Spinal cord (tissue), 10 donors: Measurements from ENCODE around the gene PTPRB. TPM values are rescaled to one million over a fixed set of nuclear protein-coding genes. Genes with fewer than 3 reads are reported as not detected.

Experiments used
- DNase-seq, 6 donors: peaks; one replicate each; pipeline versions ENCODE4 v3.0.0 to v3.0.0-alpha.2; 2013 to 2015; ENCODE audit warnings: low spot score in 6 of 6, low read depth in 4 of 6
- H3K27ac ChIP-seq: one replicate; pipeline ENCODE4 v1.5.1; 2013; ENCODE audit warnings: low read depth, low read length, control low read depth
- H3K27me3 ChIP-seq: one replicate; pipeline ENCODE4 v1.6.1; 2013; ENCODE audit warnings: low read length; ENCODE audit not compliant: control insufficient read depth, insufficient read depth
- H3K36me3 ChIP-seq: one replicate; pipeline ENCODE4 v1.6.1; 2013; ENCODE audit warnings: low read length; ENCODE audit not compliant: control insufficient read depth, insufficient read depth
- H3K4me1 ChIP-seq: one replicate; pipeline ENCODE4 v1.6.1; 2013; ENCODE audit warnings: low read length; ENCODE audit not compliant: control insufficient read depth, insufficient read depth
- H3K4me3 ChIP-seq: one replicate; pipeline ENCODE4 v1.5.1; 2013; ENCODE audit warnings: low read depth, low read length, control low read depth
- H3K9me3 ChIP-seq: one replicate; pipeline ENCODE4 v1.6.1; 2013; ENCODE audit warnings: low read length; ENCODE audit not compliant: control insufficient read depth, insufficient read depth
- WGBS: methylation state at CpG from one replicate; pipeline ENCODE4 v1.1.5; 2013; ENCODE audit warnings: missing lambda C conversion rate; ENCODE audit not compliant: insufficient coverage; 5-methylcytosine and 5-hydroxymethylcytosine counted together
- polyA plus RNA-seq, 2 donors: library from polyadenylated mRNA; unstranded; fragments of 120-200 nt; gene quantifications; one replicate each; pipeline ENCODE4 v1.2.1, GENCODE V29; 2013; ENCODE audit not compliant: insufficient read length in 2 of 2
- total RNA-seq, 2 donors: library from RNA; depleted of rRNA in 1 of 2; stranded (reverse); fragments of 120-200 nt in 1 of 2; fragments of >200 nt in 1 of 2; gene quantifications; one replicate each; pipeline versions ENCODE4 v1.2.3 to v1.2.4, GENCODE V29; 2013 to 2014
- donor health status: healthy.

Gene PTPRB
- total and polyA plus RNA-seq, 4 donors = 6.7 to 24.7 (median 12.3) TPM

- no peaks in the 10 kb centered on the region for H3K4me1 ChIP-seq
- H3K27ac ChIP-seq = no peak overlapping the region
- no peaks in the 10 kb centered on the region for H3K36me3 ChIP-seq
- H3K9me3 ChIP-seq = peaks cover 7% of the 10 kb centered on the region
- WGBS = 73% methylated on average over 2 of the region's 2 CpGs
- H3K4me3 ChIP-seq = no peak overlapping the region
- DNase-seq = peak in 1 of 6 donors; percentile 6
- no peaks in the 10 kb centered on the region for H3K27me3 ChIP-seq
These were observed 149.8 kb downstream of the PTPRB start for GRCh38 chr12:70487440-70487839.

- H3K36me3 ChIP-seq = no peaks in the 10 kb centered on the region
- DNase-seq = no peak
- H3K9me3 ChIP-seq = peaks cover 7% of the 10 kb centered on the region
- no peaks in the 10 kb centered on the region for H3K27me3 ChIP-seq
- WGBS = 73% methylated on average over 1 of the region's 2 CpGs
- H3K4me1 ChIP-seq = no peaks in the 10 kb centered on the region
- H3K4me3 ChIP-seq = no peak overlapping the region
- H3K27ac ChIP-seq = no peak overlapping the region
These were observed 150.6 kb downstream of the PTPRB start for GRCh38 chr12:70486588-70486987.

- H3K27ac ChIP-seq = no peak overlapping the region
- no peaks in the 10 kb centered on the region for H3K4me1 ChIP-seq
- H3K9me3 ChIP-seq = peaks cover 7% of the 10 kb centered on the region
- no peaks in the 10 kb centered on the region for H3K36me3 ChIP-seq
- no peaks in the 10 kb centered on the region for H3K27me3 ChIP-seq
- DNase-seq = no peak
- WGBS = 80% methylated on average over 1 of the region's 3 CpGs
- no peak overlapping the region for H3K4me3 ChIP-seq
These were observed 151.5 kb downstream of the PTPRB start for GRCh38 chr12:70485704-70486103.

- Histone ChIP-seq H3K27me3 (no peaks in the 10 kb centered on the region), H3K4me1 (no peaks in the 10 kb centered on the region)
- WGBS = 100% methylated on average over 1 of the region's 1 CpG
These were observed 152.8 kb downstream of the PTPRB start for GRCh38 chr12:70484464-70484863.

GRCh38 chr12:70482764-70483163 lies 154.5 kb downstream of the PTPRB start:
- H3K36me3 ChIP-seq = no peaks in the 10 kb centered on the region
- H3K27ac ChIP-seq = no peak overlapping the region
- no peak overlapping the region for H3K4me3 ChIP-seq
- no peaks in the 10 kb centered on the region for H3K4me1 ChIP-seq
- no peaks in the 10 kb centered on the region for H3K9me3 ChIP-seq
- no peak for DNase-seq
- H3K27me3 ChIP-seq = no peaks in the 10 kb centered on the region
- WGBS = no CpG with 5 or more reads among the region's 1 CpG

More at GRCh38 chr12:70484464-70484863, 152.8 kb downstream of the PTPRB start:
- H3K27ac ChIP-seq = no peak overlapping the region
- DNase-seq = no peak
- no peaks in the 10 kb centered on the region for H3K36me3 ChIP-seq
- no peak overlapping the region for H3K4me3 ChIP-seq
- H3K9me3 ChIP-seq = peaks cover 6% of the 10 kb centered on the region

- Histone ChIP-seq H3K4me3 (no peak overlapping the region), H3K36me3 (no peaks in the 10 kb centered on the region), H3K27me3 (no peaks in the 10 kb centered on the region), H3K9me3 (no peaks in the 10 kb centered on the region), H3K4me1 (no peaks in the 10 kb centered on the region), H3K27ac (no peak overlapping the region)
- WGBS = no CpG with 5 or more reads among the region's 12 CpGs
- DNase-seq = no peak
These were observed 167.9 kb downstream of the PTPRB start for GRCh38 chr12:70469221-70469820.

GRCh38 chr12:70468741-70469140 lies 168.5 kb downstream of the PTPRB start:
- no peaks in the 10 kb centered on the region for H3K36me3 ChIP-seq
- peaks cover 5% of the 10 kb centered on the region for H3K9me3 ChIP-seq
- no peak for DNase-seq
- no peak overlapping the region for H3K4me3 ChIP-seq
- H3K27me3 ChIP-seq = no peaks in the 10 kb centered on the region
- no peaks in the 10 kb centered on the region for H3K4me1 ChIP-seq
- H3K27ac ChIP-seq = no peak overlapping the region
- 100% methylated on average over 2 of the region's 3 CpGs for WGBS

- Histone ChIP-seq H3K36me3 (no peaks in the 10 kb centered on the region), H3K9me3 (peaks cover 7% of the 10 kb centered on the region), H3K27me3 (no peaks in the 10 kb centered on the region), H3K4me3 (no peak overlapping the region), H3K4me1 (no peaks in the 10 kb centered on the region), H3K27ac (no peak overlapping the region)
- WGBS = 94% methylated on average over 7 of the region's 10 CpGs
- no peak for DNase-seq
These were observed 169.1 kb downstream of the PTPRB start for GRCh38 chr12:70467918-70468733.

GRCh38 chr12:70467476-70467875 lies 169.8 kb downstream of the PTPRB start:
- no peak for DNase-seq
- H3K9me3 ChIP-seq = peaks cover 7% of the 10 kb centered on the region
- no peak overlapping the region for H3K27ac ChIP-seq
- no peaks in the 10 kb centered on the region for H3K27me3 ChIP-seq
- H3K36me3 ChIP-seq = no peaks in the 10 kb centered on the region
- H3K4me1 ChIP-seq = no peaks in the 10 kb centered on the region
- H3K4me3 ChIP-seq = no peak overlapping the region
- WGBS = 100% methylated on average over 1 of the region's 2 CpGs

GRCh38 chr12:70466753-70467152 lies 170.5 kb downstream of the PTPRB start:
- Histone ChIP-seq H3K27ac (no peak overlapping the region), H3K36me3 (no peaks in the 10 kb centered on the region), H3K27me3 (no peaks in the 10 kb centered on the region), H3K9me3 (peaks cover 7% of the 10 kb centered on the region), H3K4me1 (no peaks in the 10 kb centered on the region), H3K4me3 (no peak overlapping the region)
- WGBS = 100% methylated on average over 1 of the region's 2 CpGs
- DNase-seq = no peak
